ENCODE measurements around the gene GOSR2.
"Not testable (repeated sequence)": the region's sequence is repeated elsewhere in the genome, so short reads cannot be mapped to it uniquely, and the experiment has no call there.

GOSR2 gene

GRCh38 chr17:46935658-46936266 is 12.8 kb downstream of the GOSR2 start:
- no peak for FAIRE-seq

DNA sequence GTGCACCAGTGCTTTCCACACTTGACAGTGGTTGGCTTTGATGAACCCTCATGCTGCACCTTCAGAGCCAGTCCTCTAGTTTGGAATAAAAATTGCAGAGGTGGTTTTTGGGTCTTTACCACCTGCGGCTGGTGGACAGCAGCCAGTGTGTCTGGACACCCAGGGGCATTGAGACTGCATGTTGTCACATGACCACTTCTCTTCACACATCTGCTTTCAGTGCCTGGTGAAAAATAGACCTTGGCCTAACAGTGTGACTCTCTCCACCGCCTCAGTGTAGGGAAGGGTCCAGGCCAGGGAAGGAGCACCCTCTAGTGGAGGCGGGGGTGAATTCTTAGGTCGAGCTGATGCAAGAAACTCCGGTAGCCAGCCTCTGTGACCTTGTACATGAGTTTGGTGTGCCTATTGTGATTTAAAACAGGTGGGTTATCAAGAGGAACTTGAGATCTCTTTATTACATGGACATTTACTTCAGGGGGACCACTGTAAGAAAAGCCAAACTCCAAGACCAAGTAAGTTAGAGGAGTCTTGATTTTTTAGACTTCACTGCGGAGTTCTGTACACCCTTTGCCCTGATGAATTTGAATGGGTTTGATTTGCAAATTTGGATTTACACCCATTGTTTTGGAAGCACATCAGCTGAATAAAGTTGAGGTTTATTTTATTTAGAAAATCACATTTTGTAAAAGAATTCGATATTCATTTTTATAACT is 17.9 kb downstream of the GOSR2 start:
- FAIRE-seq = no peak

DNA sequence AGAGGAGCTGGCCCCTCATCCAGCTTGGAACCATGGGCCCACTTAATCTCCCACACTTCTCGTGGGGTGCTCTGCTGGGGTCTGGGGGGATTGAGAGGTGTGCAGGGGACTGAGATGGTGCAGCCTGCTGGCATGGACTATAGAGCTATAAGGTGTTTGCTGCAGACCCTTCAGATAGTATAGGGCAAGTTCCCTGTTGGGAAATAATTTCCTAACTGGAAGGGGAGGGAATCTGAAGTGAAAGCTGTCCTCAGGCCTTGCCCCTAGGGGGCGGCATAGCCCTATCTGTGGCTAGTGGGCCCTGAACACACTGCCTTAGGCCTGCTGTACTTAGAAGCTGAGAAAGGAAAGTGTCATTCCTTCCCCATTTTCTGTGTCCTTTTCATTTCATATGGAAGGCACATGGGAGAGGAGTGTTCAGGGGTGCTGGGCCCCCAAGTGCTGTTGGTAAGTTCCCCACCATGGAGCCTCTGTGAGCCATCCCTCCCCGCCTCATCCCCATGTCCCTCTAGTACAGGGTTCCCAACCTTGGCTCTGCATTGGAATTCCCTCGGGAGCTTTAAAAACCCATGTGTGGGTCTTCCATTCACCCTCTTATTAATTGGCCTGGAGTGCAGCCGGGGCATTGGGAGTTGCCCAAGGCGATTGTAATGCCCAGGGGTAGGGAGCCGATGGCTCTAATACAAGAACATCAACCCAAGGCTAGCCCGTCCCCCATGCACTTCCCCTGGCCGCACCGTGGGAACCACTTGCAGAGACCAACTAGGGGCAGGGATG is 19.7 kb downstream of the GOSR2 start:
- no peak for FAIRE-seq

DNA sequence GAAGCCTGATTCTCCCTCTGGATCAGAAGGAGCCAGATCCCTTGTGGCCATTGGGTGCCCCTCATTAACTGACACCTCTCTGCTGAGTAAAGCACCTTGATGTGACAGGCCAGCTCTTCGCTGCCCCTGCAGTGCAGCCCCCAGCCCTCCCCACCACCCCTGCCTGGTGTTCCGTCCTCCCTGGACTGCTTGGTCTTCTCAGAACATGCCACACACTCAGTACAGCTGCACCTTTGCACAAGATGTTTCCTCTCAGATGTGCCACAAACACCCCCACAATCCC is 20.2 kb downstream of the GOSR2 start:
- FAIRE-seq = no peak

DNA sequence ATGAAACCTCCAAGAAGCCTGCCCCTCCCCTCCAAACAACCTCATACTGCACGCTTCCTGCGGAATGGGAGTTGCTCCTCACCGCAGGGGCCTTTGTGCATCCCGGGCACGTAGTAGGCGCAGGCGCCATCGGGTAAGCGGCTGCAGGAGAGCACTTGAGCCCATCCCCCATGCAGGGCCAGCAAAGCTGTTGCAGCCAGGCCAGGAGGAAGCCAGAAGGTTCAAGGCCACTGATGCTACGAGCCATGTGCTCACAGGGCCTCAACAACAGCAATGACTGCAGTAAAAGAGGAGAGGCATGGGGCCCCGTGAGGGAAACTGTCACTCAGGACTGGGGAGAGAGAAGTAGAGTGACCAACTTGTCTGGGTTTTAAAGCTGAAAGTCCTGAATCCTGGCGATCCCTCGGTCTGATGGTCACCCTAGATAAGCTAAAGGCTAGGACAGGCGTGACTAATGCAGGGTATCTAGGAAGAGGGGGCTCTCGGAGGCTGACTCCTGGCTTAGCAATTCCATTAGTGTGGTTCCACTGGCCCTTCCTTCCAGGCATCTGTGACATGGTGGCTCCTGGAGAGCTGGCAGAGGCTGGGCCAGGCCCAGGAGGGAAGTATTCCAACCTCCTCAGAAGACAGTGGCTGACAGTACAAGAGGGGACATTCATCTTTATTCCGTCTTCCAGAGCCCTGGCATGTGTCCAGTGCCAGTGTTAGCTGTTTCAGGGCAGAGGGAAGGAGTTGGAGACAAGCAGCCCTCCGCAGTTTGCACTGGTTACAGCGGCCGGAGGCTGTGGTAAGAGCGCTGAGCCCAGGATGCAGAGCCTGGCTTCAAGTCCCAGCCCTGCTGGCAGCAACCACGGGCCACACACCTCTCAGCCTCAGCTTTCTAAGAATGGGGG is 20.8 kb downstream of the GOSR2 start:
- FAIRE-seq = no peak

DNA sequence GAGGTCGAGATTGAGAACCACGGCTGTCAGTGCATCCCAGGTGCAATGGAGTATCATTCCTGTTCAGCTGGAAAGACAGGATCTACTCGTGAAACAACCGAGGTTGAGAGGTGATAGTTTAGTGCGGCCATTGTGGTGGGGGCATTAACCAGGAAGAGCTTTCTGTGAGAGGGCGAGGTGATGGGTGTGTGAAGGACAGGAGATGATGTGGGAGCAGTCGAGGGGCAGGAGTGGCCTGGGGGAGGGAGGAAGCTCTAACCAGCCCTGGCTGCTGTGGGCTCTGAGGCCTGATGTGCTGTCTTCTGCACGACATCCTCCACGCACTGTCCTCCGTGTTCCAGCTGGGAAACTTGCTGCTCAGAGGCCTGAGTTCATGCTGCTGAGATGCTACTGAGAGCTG is 22.0 kb downstream of the GOSR2 start:
- FAIRE-seq = no peak

GRCh38 chr17:46947216-46947615 is 24.3 kb downstream of the GOSR2 start:
- no peak for FAIRE-seq

DNA sequence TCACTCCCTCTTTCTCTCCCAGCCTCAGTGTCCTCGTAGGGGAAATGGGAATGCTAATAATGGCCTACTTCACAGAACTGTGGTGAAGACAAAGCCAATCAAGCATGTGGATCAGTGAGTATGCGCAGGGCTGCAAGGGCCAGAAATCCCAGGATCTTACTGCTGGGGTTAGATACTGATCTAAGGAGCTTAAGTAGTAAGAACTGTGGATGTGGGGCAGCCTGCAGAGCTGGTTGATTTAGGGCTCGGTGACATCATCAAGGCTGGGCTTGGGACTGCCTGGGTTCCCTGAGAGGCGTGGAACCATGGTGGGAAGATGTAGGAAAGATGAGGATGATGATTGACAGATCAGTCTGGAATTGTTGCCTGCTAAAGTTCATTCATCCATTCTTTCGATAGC is 25.6 kb downstream of the GOSR2 start:
- no peak for FAIRE-seq

GRCh38 chr17:46949291-46950174 is 26.6 kb downstream of the GOSR2 start:
- no peak for FAIRE-seq

DNA sequence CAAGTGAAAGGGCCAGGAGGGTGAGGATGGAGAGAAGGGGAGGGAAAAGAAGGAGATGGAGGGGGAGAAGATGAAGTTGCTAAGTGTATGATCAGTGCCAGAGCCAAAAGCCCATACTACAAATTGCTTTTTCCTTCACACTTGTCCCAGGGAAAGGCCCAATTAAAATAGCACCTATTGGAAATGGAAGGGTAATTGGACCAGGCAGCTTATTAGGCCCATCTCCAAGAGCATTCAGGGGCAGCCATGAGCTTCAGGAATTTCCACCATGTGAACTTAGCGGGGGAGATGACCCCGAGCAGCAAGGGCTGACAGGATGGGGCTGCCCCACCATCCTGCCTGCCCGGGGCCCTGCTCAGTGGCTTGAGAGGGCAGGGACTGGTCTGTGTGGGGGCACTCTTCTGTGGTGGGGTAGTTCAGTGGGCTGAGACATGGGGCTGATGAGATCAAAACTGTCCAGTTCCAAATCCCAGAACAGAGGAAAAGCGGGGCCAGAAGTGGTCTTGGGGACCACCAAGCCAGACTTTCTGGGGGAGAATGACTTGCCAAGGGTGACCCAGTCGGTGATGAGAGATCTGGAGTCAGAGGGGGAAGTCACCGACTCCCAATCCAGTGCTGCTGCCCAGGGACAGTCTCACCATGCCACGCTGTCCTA is 27.5 kb downstream of the GOSR2 start:
- no peak for FAIRE-seq

GRCh38 chr17:46950997-46951621 is 28.1 kb downstream of the GOSR2 start:
- no peak for FAIRE-seq

DNA sequence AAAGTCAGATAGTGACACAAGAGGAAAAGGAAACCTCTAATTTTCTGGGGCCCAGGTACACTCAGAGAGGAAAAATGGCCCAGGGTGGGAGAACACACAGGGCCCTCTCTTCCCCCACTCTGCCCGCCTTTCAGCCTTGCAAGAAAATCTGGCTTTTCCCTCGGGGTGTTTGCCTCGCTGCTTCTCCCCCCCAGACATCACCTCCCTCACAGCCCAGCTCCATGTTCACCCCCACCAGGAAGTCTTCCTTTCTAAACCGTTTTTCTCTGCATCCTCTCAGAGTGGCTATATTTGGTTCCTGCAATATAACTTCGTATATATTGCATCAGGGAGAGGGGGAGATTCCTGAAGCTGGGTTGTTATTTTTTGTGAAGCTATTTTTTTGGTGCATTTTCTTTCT is 28.7 kb downstream of the GOSR2 start:
- FAIRE-seq = no peak

- FAIRE-seq = no peak
Observed at GRCh38 chr17:46952115-46952514, 29.2 kb downstream of the GOSR2 start.

GRCh38 chr17:46953191-46953590 is 30.2 kb downstream of the GOSR2 start:
- FAIRE-seq = not testable (repeated sequence)

- no peak for FAIRE-seq
Observed at GRCh38 chr17:46958041-46958591, 35.2 kb downstream of the GOSR2 start.

GRCh38 chr17:46960152-46960551 is 37.2 kb downstream of the GOSR2 start:
- no peak for FAIRE-seq

DNA sequence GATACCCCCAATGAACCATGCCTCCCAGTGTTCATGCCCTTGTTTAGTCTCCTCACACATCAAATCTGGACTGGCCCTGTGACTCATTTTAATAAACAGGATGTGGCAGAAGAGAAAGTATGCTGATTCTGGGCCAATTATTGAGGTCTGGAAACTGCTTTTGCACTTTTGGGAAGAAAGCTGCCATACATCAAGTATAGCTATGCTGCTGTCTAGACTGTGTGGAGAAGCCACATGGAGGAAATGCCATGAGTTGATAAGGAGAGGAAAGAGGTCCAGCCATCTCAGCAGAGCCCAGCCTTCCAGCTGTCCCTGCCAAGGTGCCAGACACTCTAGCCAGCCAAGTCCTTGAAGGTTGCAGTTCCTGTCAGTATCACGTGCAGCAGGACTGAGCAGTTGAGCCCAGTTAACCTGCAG is 39.4 kb downstream of the GOSR2 start:
- no peak for FAIRE-seq

GRCh38 chr17:46963571-46963970 is 40.6 kb downstream of the GOSR2 start:
- no peak for FAIRE-seq

GRCh38 chr17:46964315-46965265 is 41.6 kb downstream of the GOSR2 start:
- FAIRE-seq = no peak

Measured in colon (tissue), 2 donors.